ENCODE measurements around the gene PWWP2A. TPM values are rescaled to one million over a fixed set of nuclear protein-coding genes. Genes with fewer than 3 reads are reported as not detected.
A peak's percentile ranks its signal among the peaks of the same experiment; 100 is the strongest.

PWWP2A gene
- 10.9 and 15.2 TPM in 2 replicates for polyA plus RNA-seq (2011; rRNA removed)
- 4.2 and 5.6 TPM in 2 replicates for polyA plus RNA-seq (2012; cell fraction: cytosol; rRNA removed)
- polyA plus RNA-seq (2012; cell fraction: nucleus; rRNA removed): 3.9 and 4.3 TPM in 2 replicates
- polyA plus RNA-seq (2017; fragmentation: RNase III; extraction: RNeasy Plus Mini Kit Qiagen cat#74134 plus additional on column Dnase treatment): 8.7 to 9.0 TPM (median 8.8 TPM) in 3 replicates
- polyA minus RNA-seq (2011; rRNA and poly(A)+ RNA removed): 11.4 and 12.6 TPM in 2 replicates

- FAIRE-seq (peak; percentile 91), ATAC-seq (peak; percentile 93 to 97), DNase-seq (ENCODE audit: low read depth in 1 of 2, low spot score in 1 of 2) (peak; percentile 99 to 100)
- H3K27ac ChIP-seq: peak within 1 kb of the TSS; percentile 92 to 97
- H3K9me3 ChIP-seq: no peaks in the 10 kb centered on the region
- peaks cover 12% of the 10 kb centered on the region; the same call in 2 of the 3 replicates for H3K4me1 ChIP-seq
- ChIA-PET POLR2A (interaction anchor here (0.6 to 1.3 kb wide), 6 partner anchors 37 to 281 kb away, joined by 3 to 13 read pairs (median 4); partner anchors contain the start of gene TTC1), CTCF (interaction anchor here (0.7 to 0.9 kb wide), 4 partner anchors 11 to 114 kb away, joined by 3 to 4 read pairs (median 3); no protein-coding TSS in a partner anchor)
- 2% methylated on average over 29 of the region's 55 CpGs for WGBS (ENCODE audit: missing lambda C conversion rate)
- peak within 1 kb of the TSS; percentile 95 for H3K4me2 ChIP-seq
- H3K4me3 ChIP-seq: peak within 1 kb of the TSS; percentile 85
- TF ChIP-seq POLR2A (IDR thresholded peaks at IDR 0.05; ENCODE audit: low read length) (peak; percentile 87), ELK1 (IDR thresholded peaks at IDR 0.05; ENCODE audit: low read depth, low read length) (no peak), MYC (IDR thresholded peaks at IDR 0.05; ENCODE audit: borderline replicate concordance, low read length) (0 out of 2 replicates have a peak, but pooled peaks have one; percentile 57), CHD2 (IDR thresholded peaks at IDR 0.05; ENCODE audit: low read length, partially characterized antibody) (no peak), EHF (CRISPR knock-in tag; IDR thresholded peaks at IDR 0.05) (no peak), FOXS1 (CRISPR knock-in tag; IDR thresholded peaks at IDR 0.05) (no peak), JUN (IDR thresholded peaks at IDR 0.05) (peak; percentile 71 to 76; a peak in 4 of 5 replicates), ESRRA (IDR thresholded peaks at IDR 0.05; ENCODE audit: borderline replicate concordance, low read length) (no peak), GATA3 (IDR thresholded peaks at IDR 0.05; ENCODE audit: borderline replicate concordance) (no peak), SMC3 (IDR thresholded peaks at IDR 0.05) (no peak), FOSL2 (IDR thresholded peaks at IDR 0.05) (no peak), FOSL2 (CRISPR knock-in tag; IDR thresholded peaks at IDR 0.05) (no peak), RARB (CRISPR knock-in tag; IDR thresholded peaks at IDR 0.05) (no peak), CTCF (IDR thresholded peaks at IDR 0.05) (no peak; the same call in 2 of the 3 replicates), ZC3H11A (IDR thresholded peaks at IDR 0.05) (no peak), EP300 (IDR thresholded peaks at IDR 0.05) (no peak), BHLHE40 (IDR thresholded peaks at IDR 0.05; ENCODE audit: low read depth, low read length) (peak; percentile 3; the same call in 1 of the 2 replicates), HOXB13 (CRISPR knock-in tag; IDR thresholded peaks at IDR 0.05; ENCODE audit: low read depth) (no peak), RFX5 (IDR thresholded peaks at IDR 0.05) (0 out of 2 replicates have a peak, but pooled peaks have one; percentile 45), HEYL (CRISPR knock-in tag; IDR thresholded peaks at IDR 0.05) (no peak), PBX3 (IDR thresholded peaks at IDR 0.05) (peak; percentile 96), ZFP36 (IDR thresholded peaks at IDR 0.05; ENCODE audit: borderline replicate concordance, partially characterized antibody) (no peak), NFE2L2 (conservative IDR thresholded peaks at IDR 0.05; ENCODE audit: low read length) (no peak), ZSCAN20 (CRISPR knock-in tag; IDR thresholded peaks at IDR 0.05) (no peak), TP53 (CRISPR knock-in tag; IDR thresholded peaks at IDR 0.05) (no peak), E2F6 (IDR thresholded peaks at IDR 0.05; ENCODE audit: borderline replicate concordance, low read depth) (peak; percentile 74; the same call in 1 of the 2 replicates), CEBPB (IDR thresholded peaks at IDR 0.05) (no peak), HOXA7 (CRISPR knock-in tag; IDR thresholded peaks at IDR 0.05) (no peak), MAZ (IDR thresholded peaks at IDR 0.05; ENCODE audit: borderline replicate concordance, low read depth, low read length) (no peak), POLR2AphosphoS2 (conservative IDR thresholded peaks at IDR 0.05; ENCODE audit: low read length) (no peak), ATOH8 (CRISPR knock-in tag; IDR thresholded peaks at IDR 0.05; ENCODE audit: low read depth) (no peak), RCOR1 (IDR thresholded peaks at IDR 0.05; ENCODE audit: low read depth, low read length) (no peak), FOSB (CRISPR knock-in tag; IDR thresholded peaks at IDR 0.05) (no peak), RNF2 (IDR thresholded peaks at IDR 0.05; ENCODE audit: borderline replicate concordance, low read depth) (no peak)
Observed at GRCh38 chr5:160119142-160119904, at the start of gene PWWP2A. Gene PWWP2A, minus strand, starts transcription at chr5:160119450. Its CDS starts 62 bp downstream, at chr5:160119388.

Measured in A549 (cell line).